Measurements from ENCODE around the gene DARS1.

Gene DARS1

DNA sequence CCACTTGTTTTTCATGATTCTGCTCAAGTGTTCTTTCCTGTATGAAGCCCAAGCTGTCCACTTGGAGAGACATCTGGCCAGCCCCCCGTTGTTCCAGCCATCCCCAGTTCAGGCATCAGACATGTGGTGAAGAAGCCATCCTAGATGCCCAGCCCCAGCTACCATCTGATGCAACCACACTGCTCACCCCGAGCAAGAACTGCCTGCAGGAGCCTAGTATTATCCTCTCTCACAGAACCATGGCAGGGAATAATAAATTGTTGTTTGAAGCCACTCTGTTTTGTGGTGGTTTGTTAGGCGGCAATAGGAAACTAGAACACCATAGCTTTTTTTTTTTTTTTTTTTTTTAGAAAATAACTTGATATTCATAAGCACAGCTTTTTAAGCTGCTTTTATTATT is 19.5 kb upstream of the DARS1 start:
- DNase-seq (ENCODE audit: low spot score in 2 of 2): no peak
- Mint-ChIP-seq H3K9me3 (no peaks in the 10 kb centered on the region), H3K36me3 (peaks cover 15% of the 10 kb centered on the region), H3K4me3 (no peak overlapping the region), H3K4me1 (peaks cover 52% of the 10 kb centered on the region), H3K27ac (peak overlapping the region; percentile 1)
- ATAC-seq: no peak

DNA sequence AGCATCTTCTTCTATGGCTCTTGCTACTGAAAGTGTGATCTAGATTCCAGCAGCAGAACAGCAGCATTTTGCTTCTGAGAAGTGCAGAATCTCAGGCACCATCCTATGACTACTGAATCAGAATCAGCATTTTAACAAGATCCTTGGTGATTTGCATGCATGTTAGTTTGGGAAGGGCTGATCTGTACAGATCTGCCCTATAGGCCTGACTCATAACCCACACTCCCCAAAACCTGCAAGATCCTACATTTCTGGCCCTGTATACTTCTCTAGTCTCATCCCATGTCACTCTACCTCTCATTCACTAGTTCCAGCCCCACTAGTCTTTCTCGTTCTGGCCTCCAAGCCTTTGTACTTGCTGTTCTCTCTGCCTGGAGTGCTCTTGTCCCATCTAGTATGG is 15.7 kb upstream of the DARS1 start:
- DNase-seq (ENCODE audit: low spot score in 2 of 2) (no peak), ATAC-seq (no peak)
- H3K36me3 Mint-ChIP-seq: peaks cover 6% of the 10 kb centered on the region
- H3K9me3 Mint-ChIP-seq: no peaks in the 10 kb centered on the region
- H3K4me3 Mint-ChIP-seq: no peak overlapping the region
- H3K27ac Mint-ChIP-seq: peak overlapping the region; percentile 5
- H3K4me1 Mint-ChIP-seq: peaks cover 37% of the 10 kb centered on the region

DNA sequence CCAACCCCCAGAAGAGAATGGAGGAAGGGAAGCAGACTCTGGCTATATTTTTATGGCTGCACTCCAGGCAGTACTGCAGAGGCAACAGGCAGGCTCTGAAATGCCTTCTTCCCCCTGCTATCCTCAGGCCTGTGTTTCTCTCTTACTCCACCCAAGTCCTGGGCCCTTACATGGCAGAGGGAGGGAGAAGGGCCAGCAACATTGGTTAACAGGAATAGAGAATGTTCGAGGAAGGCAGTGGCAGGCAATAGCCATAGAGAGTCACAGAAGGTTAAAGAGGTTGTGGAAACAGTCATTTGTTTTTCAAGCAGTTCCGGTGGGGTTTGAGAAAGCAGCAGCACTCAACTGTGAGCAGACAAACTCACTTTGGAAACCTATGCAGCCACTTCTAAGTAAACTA is 15.1 kb upstream of the DARS1 start:
- ATAC-seq (no peak), DNase-seq (ENCODE audit: low spot score in 2 of 2) (no peak)
- H3K4me1 Mint-ChIP-seq: peaks cover 31% of the 10 kb centered on the region
- peaks cover 6% of the 10 kb centered on the region for H3K36me3 Mint-ChIP-seq
- H3K9me3 Mint-ChIP-seq: no peaks in the 10 kb centered on the region
- H3K27ac Mint-ChIP-seq: peak overlapping the region; percentile 5
- H3K4me3 Mint-ChIP-seq: no peak overlapping the region

DNA sequence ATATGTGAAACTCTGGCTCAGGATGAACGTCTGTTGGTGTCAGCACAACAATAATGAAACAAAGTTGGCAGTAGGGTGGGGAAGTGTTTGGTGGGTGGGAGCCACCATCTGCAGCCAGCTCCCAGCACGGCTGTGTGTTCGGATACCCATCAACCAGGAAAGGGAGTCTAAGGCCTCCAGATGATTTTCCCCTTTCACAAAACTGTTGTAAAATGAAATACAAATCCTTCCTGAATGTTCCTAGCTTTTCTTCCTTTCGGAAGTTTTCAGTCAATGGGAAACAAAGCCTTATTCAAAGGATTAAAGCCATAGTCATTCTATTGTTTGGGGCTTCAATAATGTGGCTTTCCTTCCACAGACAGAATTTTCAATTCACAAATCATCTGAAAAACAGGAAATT is 14.5 kb upstream of the DARS1 start:
- H3K36me3 Mint-ChIP-seq: peaks cover 6% of the 10 kb centered on the region
- no peak for ATAC-seq
- H3K4me1 Mint-ChIP-seq: peaks cover 31% of the 10 kb centered on the region
- no peak overlapping the region for H3K4me3 Mint-ChIP-seq
- no peak for DNase-seq (ENCODE audit: low spot score in 2 of 2)
- no peak overlapping the region for H3K27ac Mint-ChIP-seq
- no peaks in the 10 kb centered on the region for H3K9me3 Mint-ChIP-seq

DNA sequence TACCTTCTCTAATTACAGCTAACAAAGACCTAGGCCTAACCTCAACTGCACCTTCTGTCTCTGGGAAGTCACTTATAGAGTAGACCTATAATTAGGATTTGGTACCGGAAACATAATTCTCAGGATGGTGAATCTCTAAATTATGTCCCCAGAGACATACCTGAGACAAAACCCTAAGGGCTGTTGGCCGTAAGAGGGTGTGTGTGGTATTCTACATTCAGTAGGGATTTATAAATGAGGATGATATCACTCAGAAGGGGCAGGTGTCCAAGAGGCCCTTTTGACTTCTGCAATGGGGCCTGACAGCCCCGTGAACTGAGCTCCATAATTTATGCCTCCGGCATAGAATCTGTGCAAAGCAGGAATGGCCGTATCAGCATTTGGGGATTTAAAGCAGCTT is 13.5 kb upstream of the DARS1 start:
- H3K36me3 Mint-ChIP-seq: peaks cover 5% of the 10 kb centered on the region
- peaks cover 28% of the 10 kb centered on the region for H3K4me1 Mint-ChIP-seq
- no peak overlapping the region for H3K4me3 Mint-ChIP-seq
- ATAC-seq (no peak), DNase-seq (ENCODE audit: low spot score in 2 of 2) (no peak)
- no peak overlapping the region for H3K27ac Mint-ChIP-seq
- no peaks in the 10 kb centered on the region for H3K9me3 Mint-ChIP-seq

DNA sequence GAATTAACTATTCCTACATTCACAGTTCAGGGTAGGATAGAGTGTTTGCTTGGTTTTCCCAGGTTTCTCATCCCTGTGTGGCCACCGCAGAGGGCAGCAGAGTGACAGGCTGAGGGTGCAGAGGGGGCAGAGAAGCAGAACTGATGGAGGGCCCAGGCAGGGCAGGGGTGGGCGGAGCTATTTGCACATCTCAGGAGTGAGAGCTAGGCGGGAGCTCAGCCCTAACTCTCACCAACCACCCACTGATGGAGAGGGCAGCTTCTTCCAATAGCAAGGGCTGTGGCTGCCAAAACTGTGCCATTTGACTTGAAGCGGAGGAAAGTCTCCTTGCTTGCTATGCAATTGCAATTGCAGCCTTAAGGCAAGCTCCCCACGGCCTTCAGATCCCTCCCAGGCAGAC is 12.0 kb upstream of the DARS1 start:
- H3K9me3 Mint-ChIP-seq: no peaks in the 10 kb centered on the region
- H3K4me1 Mint-ChIP-seq: peaks cover 23% of the 10 kb centered on the region
- H3K27ac Mint-ChIP-seq: peak overlapping the region; percentile 70
- ATAC-seq (peak; percentile 63), DNase-seq (ENCODE audit: low spot score in 2 of 2) (no peak)
- H3K4me3 Mint-ChIP-seq: no peak overlapping the region
- H3K36me3 Mint-ChIP-seq: no peaks in the 10 kb centered on the region

DNA sequence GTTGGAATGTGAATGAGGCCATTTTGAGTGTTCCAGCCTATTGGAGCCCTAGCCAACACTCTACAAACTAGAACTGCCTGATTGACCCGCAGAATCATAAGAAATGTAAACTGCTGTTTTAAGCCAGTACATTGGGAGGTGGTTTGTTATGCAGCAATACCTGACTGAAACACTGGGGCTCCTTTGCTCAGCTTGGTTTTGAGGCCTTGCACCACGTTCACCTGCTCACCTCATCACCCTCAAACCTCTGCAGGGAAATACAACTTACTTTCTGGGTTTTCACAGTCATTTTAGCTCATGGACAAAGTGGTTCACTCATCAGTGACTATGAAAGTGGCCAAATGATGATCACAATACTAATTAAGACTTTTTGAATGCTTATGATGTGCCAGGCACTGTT is 10.9 kb upstream of the DARS1 start:
- Mint-ChIP-seq H3K36me3 (no peaks in the 10 kb centered on the region), H3K4me3 (no peak overlapping the region), H3K9me3 (no peaks in the 10 kb centered on the region), H3K4me1 (peaks cover 16% of the 10 kb centered on the region), H3K27ac (peak overlapping the region; percentile 17)
- DNase-seq (ENCODE audit: low spot score in 2 of 2) (no peak), ATAC-seq (peak; percentile 80)

DNA sequence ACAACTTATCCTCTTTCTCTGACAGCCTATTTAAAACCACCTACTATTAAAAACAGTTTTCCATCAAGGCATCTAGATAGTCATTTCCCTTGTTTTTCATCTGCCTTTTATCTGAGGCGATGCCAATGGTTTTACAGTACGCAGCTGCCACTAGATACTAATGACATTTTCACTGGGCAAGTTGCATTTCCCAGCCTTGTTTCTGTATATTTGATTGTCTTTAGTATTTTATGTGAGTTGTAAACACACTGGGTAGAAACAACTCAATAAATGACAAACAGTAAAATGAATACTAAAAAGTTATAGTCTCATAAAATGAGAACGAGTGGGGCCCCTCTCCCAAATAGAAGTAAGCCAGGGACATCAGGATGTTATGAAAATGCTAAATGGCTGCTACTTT is 8.9 kb upstream of the DARS1 start:
- ATAC-seq: no peak
- no peaks in the 10 kb centered on the region for H3K36me3 Mint-ChIP-seq
- DNase-seq (ENCODE audit: low spot score in 2 of 2): no peak
- no peaks in the 10 kb centered on the region for H3K9me3 Mint-ChIP-seq
- H3K27ac Mint-ChIP-seq: no peak overlapping the region
- H3K4me1 Mint-ChIP-seq: peaks cover 5% of the 10 kb centered on the region
- no peak overlapping the region for H3K4me3 Mint-ChIP-seq

DNA sequence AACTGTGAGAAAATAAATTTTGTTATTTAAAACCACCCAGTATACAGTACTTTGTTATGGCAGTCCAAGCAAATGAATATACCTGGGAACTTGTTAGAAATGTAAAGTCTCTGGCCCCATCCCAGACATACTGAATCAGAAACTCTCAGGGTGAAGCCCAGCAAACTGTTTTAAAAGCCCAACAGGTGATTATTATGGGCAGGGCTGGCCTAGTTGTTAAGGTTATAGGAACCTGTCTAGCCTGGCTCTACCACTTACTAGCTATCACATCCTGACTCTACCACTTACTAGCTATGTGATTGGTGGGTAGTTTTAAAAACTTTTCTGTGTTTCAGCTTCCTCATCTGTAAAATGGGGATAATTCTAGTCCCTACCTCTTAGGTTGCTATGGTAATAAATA is 8.0 kb upstream of the DARS1 start:
- H3K4me3 Mint-ChIP-seq: no peak overlapping the region
- no peak overlapping the region for H3K27ac Mint-ChIP-seq
- H3K9me3 Mint-ChIP-seq: no peaks in the 10 kb centered on the region
- no peaks in the 10 kb centered on the region for H3K36me3 Mint-ChIP-seq
- DNase-seq (ENCODE audit: low spot score in 2 of 2) (no peak), ATAC-seq (no peak)
- H3K4me1 Mint-ChIP-seq: peaks cover 5% of the 10 kb centered on the region

DNA sequence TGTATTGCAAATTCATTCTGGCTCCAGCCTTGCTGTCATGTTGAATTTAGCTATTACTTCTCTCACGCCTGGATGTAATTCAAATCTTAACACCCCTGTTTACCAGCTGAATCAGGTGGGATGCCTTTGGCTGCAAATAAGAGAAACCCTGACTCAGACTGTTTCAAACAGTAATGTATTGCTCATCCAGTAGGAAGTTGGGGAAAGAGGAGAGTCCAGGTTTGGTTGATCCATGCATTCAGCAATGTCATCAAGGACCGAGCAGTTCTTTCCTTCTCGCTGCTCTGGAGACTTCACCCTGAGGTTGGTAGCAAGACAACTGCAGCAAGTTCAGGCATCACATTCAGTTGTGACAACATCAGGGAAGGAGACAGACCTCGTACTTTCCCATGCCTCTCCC is 6.4 kb upstream of the DARS1 start:
- no peak for DNase-seq (ENCODE audit: low spot score in 2 of 2)
- no peaks in the 10 kb centered on the region for H3K9me3 Mint-ChIP-seq
- H3K4me3 Mint-ChIP-seq: no peak overlapping the region
- no peak for ATAC-seq
- H3K36me3 Mint-ChIP-seq: no peaks in the 10 kb centered on the region
- H3K27ac Mint-ChIP-seq: no peak overlapping the region
- H3K4me1 Mint-ChIP-seq: no peaks in the 10 kb centered on the region

DNA sequence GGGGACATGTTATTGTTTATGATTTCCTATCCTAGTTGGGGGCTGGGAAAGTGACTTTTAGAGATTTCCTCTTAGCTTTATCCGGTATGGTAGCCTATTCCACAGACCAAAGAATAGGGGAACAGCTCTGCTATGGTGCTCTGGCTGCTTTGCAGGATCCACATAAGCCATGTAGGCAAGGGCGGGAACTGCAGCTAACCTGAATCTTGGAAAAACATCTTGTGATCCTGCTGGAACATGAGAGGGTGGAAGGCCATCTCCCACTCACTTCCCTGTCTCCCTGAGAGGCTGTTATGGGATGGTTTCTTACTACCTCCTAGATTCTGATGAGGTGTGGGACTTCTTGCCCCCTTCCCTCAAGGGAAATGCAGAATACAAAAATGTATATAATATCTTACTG is 2.0 kb upstream of the DARS1 start:
- no peak overlapping the region for H3K27ac Mint-ChIP-seq
- H3K4me3 Mint-ChIP-seq: peak overlapping the region; percentile 79

DNA sequence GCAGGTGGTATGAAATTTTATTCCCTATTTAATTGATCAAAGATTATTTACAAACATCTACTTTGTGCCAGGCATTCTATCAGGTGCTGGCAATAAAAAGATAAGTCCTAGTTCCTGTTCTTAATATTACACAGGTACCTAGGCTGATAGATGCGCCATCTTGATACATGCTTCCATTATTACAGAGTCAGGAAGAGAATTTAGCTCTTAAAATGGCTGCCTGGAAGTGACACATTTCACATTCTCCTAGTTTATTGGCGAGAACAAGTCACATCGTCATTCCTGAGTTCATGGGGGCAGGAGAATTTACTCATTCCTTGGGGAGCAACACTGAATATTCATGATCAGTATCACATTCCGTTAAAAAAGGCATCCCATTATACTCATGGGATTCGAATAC is 1.1 kb upstream of the DARS1 start:
- peaks cover 47% of the 10 kb centered on the region for H3K36me3 Mint-ChIP-seq
- peak overlapping the region; percentile 79 for H3K4me3 Mint-ChIP-seq
- H3K9me3 Mint-ChIP-seq: no peaks in the 10 kb centered on the region
- H3K4me1 Mint-ChIP-seq: peaks cover 26% of the 10 kb centered on the region
- DNase-seq (ENCODE audit: low spot score in 2 of 2): no peak
- peak overlapping the region; percentile 99 for H3K27ac Mint-ChIP-seq
- ATAC-seq: no peak

More for the DNA sequence above, 2.0 kb upstream of the DARS1 start:
- ATAC-seq (no peak), DNase-seq (ENCODE audit: low spot score in 2 of 2) (no peak)
- H3K9me3 Mint-ChIP-seq: no peaks in the 10 kb centered on the region
- H3K4me1 Mint-ChIP-seq: peaks cover 18% of the 10 kb centered on the region
- H3K36me3 Mint-ChIP-seq: peaks cover 38% of the 10 kb centered on the region

DNA sequence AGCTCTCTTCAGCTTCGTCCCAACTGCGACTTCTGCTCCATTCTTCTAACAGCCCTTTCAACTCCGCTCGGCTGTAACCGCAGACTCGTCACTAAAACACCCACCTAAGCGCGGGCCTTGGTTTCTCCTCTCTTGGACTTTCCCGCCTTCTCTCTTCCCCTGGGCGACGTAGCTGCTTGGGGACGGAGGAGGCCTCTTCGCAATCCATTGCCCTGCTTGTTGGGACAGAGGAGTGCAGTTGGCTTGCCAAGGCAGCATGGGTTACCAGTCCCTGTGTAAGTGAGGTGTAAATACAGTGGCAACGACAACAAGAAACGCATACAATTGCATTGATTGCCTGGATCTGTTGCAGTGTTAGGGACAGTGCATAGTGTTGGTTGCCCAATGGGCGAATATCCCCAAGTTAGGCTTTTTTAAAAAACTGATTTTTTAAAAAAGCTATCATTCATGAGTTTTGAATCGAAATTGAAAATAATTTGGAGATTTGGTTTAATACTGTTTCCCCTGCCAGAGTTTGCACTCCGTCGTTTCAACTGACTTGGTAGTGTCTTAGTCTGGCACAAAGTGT is 484 bp upstream of the DARS1 start:
- peak; percentile 69 for ATAC-seq
- H3K36me3 Mint-ChIP-seq: peaks cover 53% of the 10 kb centered on the region

DNA sequence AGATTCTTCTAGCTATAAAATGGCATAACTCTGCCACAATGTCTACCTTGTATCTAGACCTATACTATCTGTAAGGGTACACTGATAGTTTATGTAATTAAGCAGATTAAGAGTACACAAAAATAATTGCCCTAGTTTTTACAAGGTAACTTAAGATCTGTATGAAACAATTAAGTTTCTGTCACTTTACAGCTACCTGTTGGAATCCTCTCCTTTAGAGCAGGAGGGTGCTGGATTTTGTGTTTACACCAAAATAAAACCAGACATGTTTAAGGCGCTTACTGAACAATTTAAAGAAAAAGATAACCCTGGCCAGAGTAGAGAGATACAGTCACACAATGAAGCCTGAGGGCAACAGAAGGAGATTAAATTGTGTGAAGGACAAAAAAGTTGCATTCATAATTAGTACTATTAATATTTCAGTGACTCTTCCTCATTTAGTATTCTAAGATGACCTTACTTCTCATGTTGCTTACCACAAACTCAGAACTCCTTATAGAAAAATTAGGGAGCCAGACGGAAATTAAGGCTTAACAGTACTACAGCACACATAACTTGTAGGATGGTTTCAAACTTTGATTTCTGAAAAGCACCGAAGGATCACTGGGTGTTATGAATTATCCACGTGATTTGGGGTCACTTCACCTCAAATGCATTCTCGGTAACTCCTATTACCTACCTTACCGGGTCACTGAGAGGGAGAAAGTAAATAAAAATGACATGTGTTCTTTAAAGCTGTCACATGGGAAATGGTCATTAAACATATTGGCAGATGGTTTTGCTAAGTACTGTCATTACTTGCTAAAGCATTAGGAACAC is 1.0 kb downstream of the DARS1 start:
- H3K27ac Mint-ChIP-seq: peak overlapping the region; percentile 99

More for the DNA sequence above, 484 bp upstream of the DARS1 start:
- DNase-seq (ENCODE audit: low spot score in 2 of 2): no peak
- H3K4me1 Mint-ChIP-seq: peaks cover 30% of the 10 kb centered on the region
- peak overlapping the region; percentile 79 for H3K4me3 Mint-ChIP-seq
- H3K27ac Mint-ChIP-seq: peak overlapping the region; percentile 99
- no peaks in the 10 kb centered on the region for H3K9me3 Mint-ChIP-seq

DNA sequence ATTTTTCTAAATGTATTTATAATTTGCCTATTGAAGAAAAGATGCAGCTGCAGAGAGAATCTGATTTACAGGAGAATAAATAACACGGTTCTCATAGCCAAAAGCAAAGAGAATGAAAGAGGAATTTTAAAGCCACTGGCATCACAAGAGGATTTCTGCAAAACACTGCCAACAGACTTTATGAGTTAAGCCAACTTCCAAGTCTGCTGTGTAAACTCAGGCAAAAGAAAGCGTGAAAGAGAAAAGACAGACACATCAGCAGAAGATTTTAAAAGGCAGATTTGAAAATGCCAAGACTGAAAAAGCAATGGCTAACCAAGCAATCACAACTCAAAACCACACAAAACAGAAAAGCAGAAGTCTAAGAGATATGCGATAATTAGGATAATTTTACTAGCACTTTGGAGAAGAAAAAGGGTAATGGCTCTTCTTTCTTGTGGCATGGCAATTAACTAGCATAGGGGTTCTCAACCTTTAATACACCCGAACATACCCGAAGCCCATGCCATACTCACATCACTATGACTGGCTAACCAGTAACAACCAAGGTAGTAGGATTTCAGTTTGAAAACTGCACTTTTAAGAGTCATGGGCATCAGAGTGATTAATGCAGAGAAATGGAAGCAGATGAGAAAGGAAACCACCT is 4.9 kb downstream of the DARS1 start:
- Mint-ChIP-seq H3K36me3 (peaks cover 100% of the 10 kb centered on the region), H3K9me3 (no peaks in the 10 kb centered on the region), H3K4me1 (peaks cover 51% of the 10 kb centered on the region), H3K4me3 (peak overlapping the region; percentile 1), H3K27ac (peak overlapping the region; percentile 29)
- no peak for ATAC-seq
- DNase-seq (ENCODE audit: low spot score in 2 of 2): no peak

More for the DNA sequence above, 1.0 kb downstream of the DARS1 start:
- H3K9me3 Mint-ChIP-seq: no peaks in the 10 kb centered on the region
- ATAC-seq (no peak), DNase-seq (ENCODE audit: low spot score in 2 of 2) (no peak)
- H3K36me3 Mint-ChIP-seq: peaks cover 68% of the 10 kb centered on the region
- H3K4me3 Mint-ChIP-seq: peak overlapping the region; percentile 79
- H3K4me1 Mint-ChIP-seq: peaks cover 45% of the 10 kb centered on the region

DNA sequence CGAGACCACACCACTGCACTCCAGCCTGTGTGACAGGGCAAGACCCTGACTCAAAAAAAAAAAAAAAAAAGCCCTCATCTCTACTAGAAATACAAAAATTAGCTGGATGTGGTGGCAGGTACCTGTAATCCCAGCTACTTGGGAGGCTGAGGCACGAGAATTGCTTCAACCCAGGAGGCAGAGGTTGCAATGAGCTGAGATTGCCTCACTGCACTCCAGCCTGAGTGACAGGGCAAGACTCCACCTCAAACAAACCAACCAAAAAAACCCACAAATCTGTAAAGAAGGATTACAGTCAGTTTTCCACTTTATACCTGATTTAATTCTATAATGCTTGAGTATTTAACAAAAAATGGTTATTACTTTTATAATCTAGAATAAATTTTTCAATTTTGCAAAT is 9.7 kb downstream of the DARS1 start:
- Mint-ChIP-seq H3K27ac (no peak overlapping the region), H3K9me3 (no peaks in the 10 kb centered on the region), H3K4me3 (no peak overlapping the region), H3K36me3 (peaks cover 100% of the 10 kb centered on the region), H3K4me1 (peaks cover 57% of the 10 kb centered on the region)
- no peak for DNase-seq (ENCODE audit: low spot score in 2 of 2)
- no peak for ATAC-seq
